GM21576 (cell line): ENCODE measurements around the gene MVB12A.

ENCODE experiments used
- ATAC-seq: cut with Tn5 transposase; IDR thresholded peaks from one replicate; pipeline ENCODE4 v1.9.1; 2021; ENCODE audit warnings: mild to moderate bottlenecking, moderate library complexity; ENCODE audit not compliant: unreplicated experiment

The MVB12A gene

DNA sequence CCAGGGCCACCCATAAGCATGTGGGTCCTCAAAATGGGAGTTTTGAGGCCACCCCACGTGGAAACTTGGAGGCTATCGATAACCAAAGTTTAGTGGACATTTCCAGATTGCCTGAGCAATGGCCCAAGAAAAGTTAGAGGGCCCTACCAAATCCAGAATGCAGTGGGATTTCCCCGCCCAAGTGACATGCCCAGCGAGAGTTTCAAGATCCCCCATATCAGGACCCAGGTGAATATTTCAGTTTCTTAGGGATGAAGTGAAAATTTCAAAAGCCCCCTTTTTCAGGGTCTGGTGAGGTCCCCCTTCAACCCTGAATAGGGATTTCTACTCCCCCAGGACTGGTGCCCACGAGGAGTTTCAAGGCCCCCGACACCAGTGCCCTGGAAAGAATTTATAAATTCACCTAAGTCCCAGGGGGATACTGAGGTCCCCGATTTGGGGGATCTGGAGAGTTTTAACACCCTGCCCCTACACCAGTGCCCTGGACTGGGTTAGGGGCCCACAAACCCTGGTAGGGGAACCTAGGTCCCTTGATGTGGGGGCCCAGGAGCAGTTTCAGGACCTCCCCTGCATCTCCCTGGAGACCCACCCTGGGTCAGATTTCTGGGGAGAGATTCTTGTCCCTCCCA lies 15.1 kb upstream of the MVB12A start:
- ATAC-seq = peak; percentile 9

DNA sequence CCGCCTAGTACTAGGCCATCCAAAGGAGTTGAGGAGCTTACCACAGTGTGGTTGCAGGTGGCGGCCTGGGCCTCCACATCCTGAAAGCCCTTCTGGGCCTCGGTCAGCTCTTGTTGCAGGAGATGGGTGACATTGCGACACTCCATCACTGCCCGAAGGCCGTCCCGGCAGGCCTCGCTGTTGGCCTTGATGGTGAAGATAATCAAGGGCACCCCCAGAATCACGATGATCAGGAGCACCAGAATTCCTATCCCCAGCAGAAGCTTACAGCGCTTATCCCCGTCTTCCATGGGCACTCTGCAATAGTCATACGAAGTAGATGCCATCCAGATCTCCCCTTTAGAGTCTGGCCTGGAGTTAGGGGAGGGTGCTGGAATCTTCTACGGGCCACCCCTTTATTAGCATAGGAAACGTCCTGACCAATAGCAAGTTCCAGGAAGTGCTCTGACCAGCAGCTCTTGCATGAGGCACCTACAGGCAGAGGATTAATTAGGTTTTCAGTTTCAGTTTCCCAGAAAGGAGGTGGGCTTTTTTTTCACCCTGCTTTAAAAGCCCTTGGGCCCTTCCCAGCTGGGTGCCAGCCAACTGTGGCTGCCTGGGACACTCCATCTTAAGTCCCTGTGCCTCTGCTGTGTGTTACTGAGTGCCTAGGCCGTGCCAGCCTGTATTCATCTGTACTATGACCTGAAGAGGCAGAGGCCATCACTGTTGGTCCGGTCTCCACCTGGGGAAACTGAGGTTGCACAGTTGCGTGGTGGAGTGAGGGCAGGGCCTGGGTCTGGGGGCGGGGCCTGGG lies 14.4 kb upstream of the MVB12A start, which contains the start of gene BST2:
TSS of gene BST2 (minus strand) at position 381 of the 796 bp plus-strand sequence. CDS start at position 326, 55 bp downstream.
- peak; percentile 81 for ATAC-seq

DNA sequence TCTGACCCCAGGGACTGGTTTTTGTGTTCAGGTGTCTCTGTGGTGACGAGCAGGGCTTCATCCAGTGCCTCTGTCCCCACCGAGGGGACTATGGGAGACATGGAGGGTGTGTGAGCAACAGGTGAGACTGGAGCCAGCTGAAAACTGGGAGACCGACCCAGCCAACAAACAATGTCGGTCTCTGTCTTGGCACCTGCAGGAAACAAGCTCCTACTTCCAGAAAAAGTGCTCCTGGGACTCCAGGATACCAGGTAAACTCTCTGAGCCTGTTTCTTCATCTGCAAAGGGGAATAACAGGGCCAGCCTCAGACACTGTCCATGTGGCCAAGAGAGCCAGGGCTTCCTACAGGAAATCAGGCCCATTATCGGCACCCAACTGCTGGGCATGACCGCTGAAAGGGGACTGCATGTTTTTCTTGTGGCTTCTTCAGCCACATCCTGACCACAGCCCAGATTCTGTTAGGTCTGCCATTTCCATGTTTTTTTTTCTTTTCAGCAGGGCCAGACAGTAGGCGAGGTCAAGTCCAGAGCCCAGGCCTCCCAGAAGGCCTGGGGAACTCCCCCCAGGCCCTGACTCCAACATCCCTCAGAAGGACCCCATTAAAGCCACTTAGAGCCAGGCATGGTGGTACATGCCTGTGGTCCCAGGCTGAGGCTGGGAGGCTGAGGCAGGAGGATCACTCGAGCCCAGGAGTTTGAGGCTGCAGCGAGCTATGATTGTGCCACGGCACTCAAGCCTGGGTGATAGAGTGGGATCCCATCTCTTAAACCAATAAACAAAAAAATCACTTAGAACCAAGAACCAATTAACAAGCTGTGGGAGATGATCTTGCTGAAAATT lies 13.6 kb upstream of the MVB12A start:
- no peak for ATAC-seq

DNA sequence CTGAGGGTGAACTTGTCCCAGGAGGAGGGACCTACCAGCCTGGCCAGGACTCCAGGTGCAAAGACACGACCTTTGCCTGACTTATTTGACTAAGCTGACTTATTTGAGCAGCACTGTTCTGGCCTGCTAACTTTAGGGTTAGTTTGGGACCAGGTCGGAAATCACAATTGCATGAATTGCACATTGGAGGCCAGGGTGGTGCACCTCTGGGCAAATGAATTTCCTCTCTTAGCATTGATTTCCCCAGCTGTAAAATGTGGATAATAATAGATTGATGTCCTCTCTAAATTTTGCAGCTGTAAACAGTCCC lies 13.0 kb upstream of the MVB12A start:
- no peak for ATAC-seq

DNA sequence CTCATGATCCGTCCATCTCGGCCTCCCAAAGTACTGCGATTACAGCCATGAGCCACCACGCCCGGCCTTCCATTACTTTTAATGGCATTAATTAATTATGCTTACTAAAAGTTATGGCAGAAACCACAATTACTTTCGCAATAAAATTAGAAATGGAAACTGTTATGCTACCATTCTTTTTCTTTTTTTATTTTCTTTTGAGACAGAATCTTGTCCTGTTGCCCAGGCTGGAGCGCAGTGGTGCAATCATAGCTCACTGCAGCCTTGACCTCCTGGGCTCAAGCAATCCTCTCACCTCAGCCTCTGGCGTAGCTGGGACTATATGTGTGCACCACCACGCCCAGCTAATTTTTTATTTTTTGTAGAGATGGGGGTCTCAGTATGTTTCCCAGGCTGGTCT lies 9.9 kb upstream of the MVB12A start:
- ATAC-seq = no peak

DNA sequence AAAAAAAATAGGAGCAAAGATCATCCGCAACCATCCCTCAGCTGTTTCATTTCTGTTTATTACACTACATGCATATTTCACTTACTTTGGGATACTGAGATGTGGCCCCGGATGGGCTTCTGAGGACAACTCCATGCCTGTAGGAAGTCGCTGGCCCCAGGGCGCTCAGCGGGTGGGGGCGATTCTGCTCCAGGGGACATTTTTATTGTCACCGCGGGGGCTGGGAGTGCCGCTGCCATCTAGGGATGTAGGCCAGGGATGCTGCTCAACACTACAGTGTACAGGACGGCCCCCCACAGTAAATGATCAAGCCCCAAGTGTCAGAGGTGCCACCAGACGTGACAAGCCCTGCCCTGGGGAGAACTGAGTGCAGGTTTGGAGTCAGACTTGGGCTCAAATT lies 8.0 kb upstream of the MVB12A start:
- ATAC-seq = no peak

DNA sequence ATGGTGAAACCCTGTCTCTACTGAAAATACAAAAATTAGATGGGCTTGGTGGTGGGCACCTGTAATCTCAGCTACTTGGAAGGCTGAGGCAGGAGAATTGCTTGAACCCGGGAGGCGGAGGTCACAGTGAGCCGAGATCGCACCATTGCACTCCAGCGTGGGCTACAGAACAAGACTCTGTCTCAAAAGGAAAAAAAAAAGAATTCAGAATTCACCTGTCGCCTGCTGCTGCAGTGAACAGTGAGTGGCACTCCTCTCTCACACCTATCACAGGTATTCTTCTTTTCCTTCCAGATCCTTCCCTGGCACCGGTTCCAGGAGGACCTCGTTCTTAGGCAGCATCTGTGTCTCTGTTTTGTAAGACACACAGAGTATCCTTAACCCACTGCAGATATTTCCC lies 5.8 kb upstream of the MVB12A start:
- no peak for ATAC-seq

DNA sequence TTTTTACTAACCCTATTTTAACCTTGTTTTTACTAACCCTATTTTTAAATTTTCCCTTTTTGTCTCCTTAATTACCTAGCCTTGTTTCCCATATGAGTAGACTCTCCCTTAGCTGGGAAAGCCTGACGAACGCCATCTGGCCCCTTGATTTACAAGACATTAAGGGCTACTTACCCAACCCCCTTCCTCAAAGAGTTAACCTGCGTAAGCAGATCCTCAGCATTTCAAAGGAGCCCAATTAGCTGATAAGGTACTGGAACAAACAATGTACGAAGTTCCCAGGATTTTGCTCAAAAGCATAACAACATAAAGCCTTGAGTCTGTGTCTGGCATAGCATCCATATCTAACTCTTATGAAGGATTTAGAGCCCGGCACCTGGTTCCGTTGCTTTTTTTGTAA lies 4.7 kb upstream of the MVB12A start:
- ATAC-seq = no peak

DNA sequence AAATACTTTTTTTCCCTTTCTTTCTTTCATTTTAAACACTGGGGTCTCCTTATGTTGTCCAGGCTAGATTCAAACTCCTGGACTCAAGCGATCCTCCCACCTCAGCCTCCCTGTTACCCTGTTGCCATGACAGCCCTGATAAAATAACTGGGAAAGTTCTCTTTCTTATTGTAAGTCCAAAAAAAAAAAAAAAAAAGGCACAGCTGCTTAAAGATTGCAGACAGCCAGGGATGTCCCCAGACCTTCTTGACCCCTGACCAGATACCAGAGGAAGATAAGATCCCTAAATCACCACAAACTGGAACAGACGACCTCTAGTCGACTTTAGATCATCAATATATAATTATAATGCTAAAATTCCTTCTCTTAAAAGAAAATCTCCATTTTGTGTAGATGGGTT lies 1.1 kb upstream of the MVB12A start:
- ATAC-seq = no peak

DNA sequence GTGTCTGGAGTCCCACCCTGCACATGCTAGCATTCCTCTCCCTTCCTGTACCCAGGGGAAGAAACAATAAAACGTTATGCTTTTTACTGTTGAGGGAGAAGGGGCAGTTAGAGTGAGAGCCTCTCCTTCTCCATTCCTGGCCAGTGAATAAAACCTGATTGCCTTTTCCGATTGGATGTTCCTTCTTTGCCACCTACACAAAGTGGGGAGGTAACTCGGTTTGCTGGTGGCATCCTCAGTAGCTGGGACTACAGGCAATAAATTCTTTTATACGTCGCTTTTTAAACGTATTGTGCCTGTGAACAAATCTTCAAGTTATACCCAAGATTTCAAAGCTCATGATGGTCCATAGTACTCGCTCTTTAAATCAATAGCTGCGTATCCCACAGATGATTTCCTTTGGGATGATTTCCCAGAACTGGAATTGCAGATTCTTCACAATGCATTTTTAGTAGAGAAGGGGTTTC lies 660 bp upstream of the MVB12A start:
- no peak for ATAC-seq

DNA sequence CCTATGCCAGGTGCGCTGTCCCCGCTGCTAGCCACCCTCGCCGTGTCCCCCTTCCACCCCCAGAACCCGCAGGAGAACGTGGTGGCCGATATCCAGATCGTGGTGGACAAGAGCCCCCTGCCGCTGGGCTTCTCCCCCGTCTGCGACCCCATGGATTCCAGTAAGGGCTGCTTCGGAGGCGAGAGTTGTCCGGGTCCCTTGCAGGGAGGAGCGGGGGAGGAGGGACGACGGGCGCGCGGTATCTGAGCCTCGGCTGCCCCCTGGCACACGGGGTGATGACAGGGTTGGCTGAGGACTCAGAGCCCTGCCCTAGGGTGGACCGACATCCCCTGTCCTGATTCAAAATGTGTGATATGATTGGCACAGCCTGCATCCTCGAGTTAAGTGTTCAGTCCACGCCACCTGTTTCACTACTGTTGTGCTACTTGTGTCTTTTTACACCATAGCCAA lies 653 bp downstream of the MVB12A start:
- peak; percentile 30 for ATAC-seq

DNA sequence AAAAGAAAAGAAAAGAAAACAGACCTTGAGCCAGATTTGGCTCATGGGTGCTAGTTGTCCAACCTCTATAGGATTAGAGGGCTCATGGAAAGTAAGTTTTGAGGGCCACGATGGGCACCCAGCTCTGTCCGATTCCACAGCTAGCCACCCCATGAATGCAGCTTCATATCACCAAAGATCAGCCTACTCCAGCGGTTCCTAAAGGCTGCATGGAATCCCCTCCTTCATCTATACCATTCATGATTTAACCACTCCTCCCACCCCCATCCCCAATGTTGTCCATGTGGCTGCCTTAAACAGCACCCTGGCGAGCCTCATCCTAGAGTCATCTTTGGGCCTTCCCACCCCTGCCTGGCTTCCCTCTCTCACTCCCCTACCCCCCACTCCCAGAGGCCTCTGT lies 2.1 kb downstream of the MVB12A start:
- ATAC-seq = no peak

DNA sequence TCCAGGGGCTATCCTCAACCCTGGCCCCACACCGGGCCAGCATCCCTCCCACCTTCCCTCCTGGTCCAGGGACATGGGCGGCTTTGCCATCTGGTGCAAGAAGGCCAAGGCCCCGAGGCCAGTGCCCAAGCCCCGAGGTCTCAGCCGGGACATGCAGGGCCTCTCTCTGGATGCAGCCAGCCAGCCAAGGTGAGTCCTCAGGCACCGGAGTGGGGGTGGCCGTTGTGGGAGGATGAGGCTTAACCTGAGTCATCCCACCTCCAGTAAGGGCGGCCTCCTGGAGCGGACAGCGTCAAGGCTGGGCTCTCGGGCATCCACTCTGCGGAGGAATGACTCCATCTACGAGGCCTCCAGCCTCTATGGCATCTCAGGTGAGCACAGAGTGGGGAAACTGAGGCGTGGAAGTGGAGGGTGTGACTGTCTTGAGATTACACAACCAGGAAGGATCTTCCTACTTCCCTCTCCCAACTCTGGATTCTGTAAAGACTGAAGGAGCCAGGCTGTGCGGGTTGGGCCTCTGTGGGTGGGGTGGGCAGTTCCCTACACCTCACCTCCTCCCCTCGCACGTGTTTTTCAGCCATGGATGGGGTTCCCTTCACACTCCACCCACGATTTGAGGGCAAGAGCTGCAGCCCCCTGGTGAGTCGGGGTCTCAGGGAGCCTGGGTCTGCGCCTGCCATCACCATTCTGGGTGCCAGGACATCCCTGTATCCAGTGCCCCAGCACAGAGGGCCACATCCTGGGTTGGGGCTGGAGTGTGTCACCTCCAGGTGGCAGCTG lies 3.8 kb downstream of the MVB12A start:
- no peak for ATAC-seq

DNA sequence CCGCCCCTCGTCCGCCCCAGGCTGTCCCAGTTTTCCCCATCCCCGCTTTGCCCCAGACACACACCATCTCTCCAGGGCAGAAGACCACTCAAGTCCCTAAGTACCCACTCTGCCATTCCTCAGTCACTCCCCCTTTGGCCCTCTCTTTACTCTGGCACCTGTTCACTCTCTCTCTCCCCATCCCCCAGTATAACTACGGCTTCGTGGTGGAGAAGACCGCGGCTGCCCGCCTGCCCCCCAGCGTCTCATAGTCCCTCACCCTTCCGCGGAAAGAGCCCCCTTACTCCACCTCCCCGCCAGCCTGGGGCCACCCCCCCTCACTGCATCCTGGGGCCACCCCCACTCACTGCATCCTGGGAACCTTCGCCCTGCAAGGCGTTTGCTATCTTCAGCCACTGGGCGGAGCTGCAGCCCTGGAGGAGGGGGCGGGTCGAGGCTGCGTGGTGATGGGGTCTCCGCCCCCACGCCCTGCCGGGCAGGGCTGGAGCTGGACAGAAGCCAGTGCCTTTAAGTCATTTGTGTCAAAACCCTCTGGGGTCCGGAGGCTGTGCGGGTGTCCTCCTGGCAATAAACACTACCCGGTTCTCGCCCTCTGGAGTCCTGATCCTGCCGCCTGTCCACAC lies 5.0 kb downstream of the MVB12A start:
- no peak for ATAC-seq

DNA sequence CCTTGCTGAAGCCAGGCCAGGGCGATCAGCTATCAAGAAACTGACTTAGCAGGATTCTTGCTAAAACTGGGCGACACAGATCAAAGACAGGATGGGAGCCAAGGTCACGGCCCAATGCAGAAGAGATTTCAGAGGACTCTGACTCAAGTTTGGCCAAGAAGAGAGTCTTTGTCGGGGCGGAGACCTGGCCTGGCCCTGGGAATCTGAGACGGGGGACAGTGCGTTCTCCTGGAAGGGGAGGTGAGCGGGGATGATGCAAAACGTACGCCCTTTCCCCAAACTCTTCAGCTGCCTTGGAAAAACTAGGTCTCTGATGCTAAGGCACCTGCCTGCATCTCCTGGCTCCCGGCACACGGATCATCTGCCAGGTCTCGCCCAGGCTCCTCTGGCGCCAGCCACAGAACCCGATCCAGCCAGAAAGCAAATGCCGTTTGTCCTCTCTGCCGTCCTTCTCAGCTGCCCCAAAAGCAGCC lies 9.8 kb downstream of the MVB12A start:
- no peak for ATAC-seq

DNA sequence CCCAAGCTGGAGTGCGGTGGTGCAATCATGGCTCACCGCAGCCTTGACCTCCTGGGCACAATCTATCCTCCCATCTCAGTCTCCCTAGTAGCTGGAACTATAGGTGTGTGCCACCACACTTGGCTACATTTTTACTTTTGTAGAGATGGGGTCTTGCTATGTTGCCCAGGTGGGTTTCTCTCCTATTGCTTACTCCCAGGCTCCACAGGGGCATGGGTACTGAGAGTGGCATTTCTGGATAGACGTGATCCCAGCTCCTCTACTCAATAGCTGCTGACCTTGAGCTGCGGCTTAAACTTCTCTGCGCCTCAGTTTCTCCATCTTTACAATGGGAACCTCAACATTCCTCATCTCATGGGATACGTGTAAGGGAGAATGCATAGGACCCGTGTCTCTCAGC lies 11.6 kb downstream of the MVB12A start:
- ATAC-seq = no peak

DNA sequence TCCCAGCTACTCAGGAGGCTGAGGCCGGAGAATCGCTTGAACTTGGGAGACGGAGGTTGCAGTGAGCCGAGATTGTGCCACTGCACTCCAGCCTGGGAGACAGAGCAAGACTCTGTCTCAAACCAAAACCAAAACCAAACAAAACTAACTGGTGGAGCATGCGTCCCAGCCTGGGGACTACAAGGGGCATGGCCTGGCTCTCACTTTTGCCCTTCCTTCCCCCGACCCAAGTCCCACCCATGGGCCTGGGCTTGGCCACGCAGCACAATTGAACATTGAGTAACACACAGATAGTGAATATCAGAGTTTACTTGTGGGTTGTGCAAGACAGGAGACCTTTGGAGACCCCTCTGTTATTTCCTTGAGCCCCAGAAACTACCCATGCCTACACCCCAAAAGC lies 15.4 kb downstream of the MVB12A start:
- no peak for ATAC-seq

DNA sequence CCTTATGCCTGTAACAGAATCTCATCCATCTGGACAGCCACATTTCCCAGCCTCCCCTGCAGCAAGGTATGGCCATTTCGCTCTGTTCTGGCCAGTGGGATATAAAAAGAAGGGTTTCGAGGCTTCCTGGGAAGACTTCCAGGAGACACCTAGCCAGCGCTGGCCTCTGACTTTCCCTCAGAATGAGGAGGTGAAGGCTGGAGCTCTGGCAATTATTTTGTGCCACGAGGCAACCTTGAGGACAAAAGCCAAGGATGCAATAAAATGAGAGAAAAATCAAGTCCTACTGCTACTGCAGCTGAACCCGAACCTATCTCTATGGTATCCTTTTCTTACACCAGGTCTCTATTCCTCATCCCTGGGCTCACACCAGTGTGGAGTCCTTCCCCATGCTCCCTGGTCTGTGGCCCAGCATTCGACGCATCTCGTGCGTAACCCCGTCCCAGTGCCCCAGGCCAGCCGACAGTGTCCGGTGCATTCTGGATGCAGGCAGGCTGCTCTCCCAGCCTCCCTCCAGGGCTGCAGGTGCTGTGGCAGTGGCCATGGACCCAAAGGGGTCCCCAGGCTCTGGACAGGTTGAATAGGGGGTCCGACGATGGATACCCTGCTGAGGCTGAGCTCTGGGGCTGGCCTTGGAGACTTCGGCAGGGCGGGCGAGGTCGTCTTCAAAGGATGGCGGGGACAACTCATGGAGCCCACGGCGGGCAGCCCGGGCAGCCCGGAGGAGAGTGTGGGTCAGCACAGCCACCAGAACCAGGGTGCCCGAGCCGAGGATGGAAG lies 16.4 kb downstream of the MVB12A start:
- no peak for ATAC-seq

DNA sequence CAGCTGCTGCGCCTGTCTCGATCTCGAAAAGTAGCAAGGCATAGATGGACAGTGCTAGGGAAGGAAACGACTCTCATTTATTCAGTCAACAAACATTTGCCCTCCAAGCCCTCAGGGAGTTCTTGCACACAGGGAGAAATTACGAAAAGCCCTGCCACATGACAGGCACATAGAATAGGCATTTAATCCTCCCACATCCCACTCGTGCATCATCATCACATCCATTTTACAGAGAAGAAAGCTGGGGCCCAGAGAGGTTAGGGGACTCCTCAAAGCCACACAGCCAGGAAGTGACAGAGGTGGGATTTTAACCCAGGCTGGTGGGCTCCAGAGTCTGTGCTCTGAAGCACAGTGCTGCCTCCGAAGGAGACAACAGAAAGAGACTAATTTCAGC lies 17.0 kb downstream of the MVB12A start:
- ATAC-seq = no peak
